ENCODE data around the gene HIRA. TPM values are rescaled to one million over a fixed set of nuclear protein-coding genes. Genes with fewer than 3 reads are reported as not detected.

The HIRA gene
- total RNA-seq, 1 experiment from 2014 or later, result 31.4 TPM

- Histone ChIP-seq H3K4me3 (ENCODE audit: insufficient read depth, low read depth, low read length) (no peak overlapping the region), H3K27me3 (ENCODE audit: control insufficient read depth, insufficient read depth, low read length) (no peaks in the 10 kb centered on the region), H3K36me3 (replicated peaks; ENCODE audit: control insufficient read depth, insufficient read depth, low read length) (peaks cover 66% of the 10 kb centered on the region)
- no peak for DNase-seq
These were observed 37.9 kb upstream of the HIRA start for GRCh38 chr22:19469421-19469820.

- H3K4me3 ChIP-seq (ENCODE audit: insufficient read depth, low read depth, low read length), result no peak overlapping the region
- no peak for DNase-seq
- H3K36me3 ChIP-seq (replicated peaks; ENCODE audit: control insufficient read depth, insufficient read depth, low read length), result peaks cover 63% of the 10 kb centered on the region
- no peaks in the 10 kb centered on the region for H3K27me3 ChIP-seq (ENCODE audit: control insufficient read depth, insufficient read depth, low read length)
These were observed 36.4 kb upstream of the HIRA start for GRCh38 chr22:19467912-19468311.

GRCh38 chr22:19466848-19467752 is 35.6 kb upstream of the HIRA start:
- Histone ChIP-seq H3K4me3 (ENCODE audit: insufficient read depth, low read depth, low read length) (no peak overlapping the region), H3K36me3 (replicated peaks; ENCODE audit: control insufficient read depth, insufficient read depth, low read length) (peaks cover 58% of the 10 kb centered on the region)

GRCh38 chr22:19466126-19466716 is 34.7 kb upstream of the HIRA start:
- Histone ChIP-seq H3K4me3 (ENCODE audit: insufficient read depth, low read depth, low read length) (no peak overlapping the region), H3K36me3 (replicated peaks; ENCODE audit: control insufficient read depth, insufficient read depth, low read length) (peaks cover 53% of the 10 kb centered on the region), H3K27me3 (ENCODE audit: control insufficient read depth, insufficient read depth, low read length) (no peaks in the 10 kb centered on the region)
- no peak for DNase-seq

More at GRCh38 chr22:19466848-19467752, 35.6 kb upstream of the HIRA start:
- no peak for DNase-seq
- H3K27me3 ChIP-seq (ENCODE audit: control insufficient read depth, insufficient read depth, low read length), result no peaks in the 10 kb centered on the region

GRCh38 chr22:19464975-19465374 is 33.4 kb upstream of the HIRA start:
- DNase-seq, result no peak
- no peak overlapping the region for H3K4me3 ChIP-seq (ENCODE audit: insufficient read depth, low read depth, low read length)
- peaks cover 46% of the 10 kb centered on the region for H3K36me3 ChIP-seq (replicated peaks; ENCODE audit: control insufficient read depth, insufficient read depth, low read length)
- no peaks in the 10 kb centered on the region for H3K27me3 ChIP-seq (ENCODE audit: control insufficient read depth, insufficient read depth, low read length)

- Histone ChIP-seq H3K4me3 (ENCODE audit: insufficient read depth, low read depth, low read length) (no peak overlapping the region), H3K36me3 (replicated peaks; ENCODE audit: control insufficient read depth, insufficient read depth, low read length) (peaks cover 44% of the 10 kb centered on the region), H3K27me3 (ENCODE audit: control insufficient read depth, insufficient read depth, low read length) (no peaks in the 10 kb centered on the region)
- no peak for DNase-seq
These were observed 33.0 kb upstream of the HIRA start for GRCh38 chr22:19464546-19464945.

GRCh38 chr22:19463491-19464469 is 32.2 kb upstream of the HIRA start:
- Histone ChIP-seq H3K36me3 (replicated peaks; ENCODE audit: control insufficient read depth, insufficient read depth, low read length) (peaks cover 39% of the 10 kb centered on the region), H3K4me3 (ENCODE audit: insufficient read depth, low read depth, low read length) (no peak overlapping the region), H3K27me3 (ENCODE audit: control insufficient read depth, insufficient read depth, low read length) (no peaks in the 10 kb centered on the region)
- no peak for DNase-seq

GRCh38 chr22:19463008-19463407 is 31.5 kb upstream of the HIRA start:
- peaks cover 39% of the 10 kb centered on the region for H3K36me3 ChIP-seq (replicated peaks; ENCODE audit: control insufficient read depth, insufficient read depth, low read length)
- DNase-seq, result no peak

GRCh38 chr22:19461506-19461905 is 30.0 kb upstream of the HIRA start:
- Histone ChIP-seq H3K27me3 (ENCODE audit: control insufficient read depth, insufficient read depth, low read length) (no peaks in the 10 kb centered on the region), H3K4me3 (ENCODE audit: insufficient read depth, low read depth, low read length) (no peak overlapping the region), H3K36me3 (replicated peaks; ENCODE audit: control insufficient read depth, insufficient read depth, low read length) (peaks cover 34% of the 10 kb centered on the region)
- DNase-seq, result no peak

More at GRCh38 chr22:19463008-19463407, 31.5 kb upstream of the HIRA start:
- no peaks in the 10 kb centered on the region for H3K27me3 ChIP-seq (ENCODE audit: control insufficient read depth, insufficient read depth, low read length)
- no peak overlapping the region for H3K4me3 ChIP-seq (ENCODE audit: insufficient read depth, low read depth, low read length)

- DNase-seq, result no peak
- Histone ChIP-seq H3K36me3 (replicated peaks; ENCODE audit: control insufficient read depth, insufficient read depth, low read length) (peaks cover 30% of the 10 kb centered on the region), H3K4me3 (ENCODE audit: insufficient read depth, low read depth, low read length) (no peak overlapping the region), H3K27me3 (ENCODE audit: control insufficient read depth, insufficient read depth, low read length) (no peaks in the 10 kb centered on the region)
These were observed 28.5 kb upstream of the HIRA start for GRCh38 chr22:19460036-19460435.

GRCh38 chr22:19457828-19458428 is 26.4 kb upstream of the HIRA start:
- H3K27me3 ChIP-seq (ENCODE audit: control insufficient read depth, insufficient read depth, low read length), result no peaks in the 10 kb centered on the region
- no peak for DNase-seq
- H3K36me3 ChIP-seq (replicated peaks; ENCODE audit: control insufficient read depth, insufficient read depth, low read length), result peaks cover 28% of the 10 kb centered on the region
- no peak overlapping the region for H3K4me3 ChIP-seq (ENCODE audit: insufficient read depth, low read depth, low read length)

GRCh38 chr22:19456541-19456940 is 25.0 kb upstream of the HIRA start:
- Histone ChIP-seq H3K27me3 (ENCODE audit: control insufficient read depth, insufficient read depth, low read length) (no peaks in the 10 kb centered on the region), H3K4me3 (ENCODE audit: insufficient read depth, low read depth, low read length) (no peak overlapping the region), H3K36me3 (replicated peaks; ENCODE audit: control insufficient read depth, insufficient read depth, low read length) (peaks cover 33% of the 10 kb centered on the region)
- no peak for DNase-seq

- Histone ChIP-seq H3K27me3 (ENCODE audit: control insufficient read depth, insufficient read depth, low read length) (no peaks in the 10 kb centered on the region), H3K36me3 (replicated peaks; ENCODE audit: control insufficient read depth, insufficient read depth, low read length) (peaks cover 33% of the 10 kb centered on the region), H3K4me3 (ENCODE audit: insufficient read depth, low read depth, low read length) (no peak overlapping the region)
- no peak for DNase-seq
These were observed 24.2 kb upstream of the HIRA start for GRCh38 chr22:19455585-19456370.
